ENCODE data around the gene HOXA2.

HOXA2 gene

DNA sequence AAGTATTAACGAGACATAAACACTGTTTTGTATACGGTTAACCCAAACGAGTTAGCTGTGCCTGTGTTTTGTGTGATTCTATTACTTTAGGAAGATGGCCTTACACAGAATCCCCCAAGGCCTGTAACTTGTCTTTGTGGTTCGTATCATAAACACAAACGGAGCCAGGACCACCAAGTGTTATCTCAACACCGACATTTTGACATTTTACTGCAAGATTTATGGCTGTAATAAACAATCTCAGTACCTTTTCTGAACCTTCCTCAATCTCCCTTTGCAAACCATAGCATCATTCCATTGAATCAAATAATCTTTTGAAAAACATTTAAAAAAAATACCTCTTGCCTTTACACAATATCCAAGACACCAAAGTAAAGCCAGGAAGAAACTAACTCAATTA, 30.5 kb upstream of the HOXA2 start:
- DNase-seq (ENCODE audit: low spot score in 2 of 2) (no peak), ATAC-seq (no peak)
- H3K4me3 Mint-ChIP-seq, result no peak overlapping the region
- no peak overlapping the region for H3K27ac Mint-ChIP-seq
- H3K9me3 Mint-ChIP-seq, result no peaks in the 10 kb centered on the region
- peaks cover 25% of the 10 kb centered on the region for H3K4me1 Mint-ChIP-seq
- no peaks in the 10 kb centered on the region for H3K36me3 Mint-ChIP-seq

DNA sequence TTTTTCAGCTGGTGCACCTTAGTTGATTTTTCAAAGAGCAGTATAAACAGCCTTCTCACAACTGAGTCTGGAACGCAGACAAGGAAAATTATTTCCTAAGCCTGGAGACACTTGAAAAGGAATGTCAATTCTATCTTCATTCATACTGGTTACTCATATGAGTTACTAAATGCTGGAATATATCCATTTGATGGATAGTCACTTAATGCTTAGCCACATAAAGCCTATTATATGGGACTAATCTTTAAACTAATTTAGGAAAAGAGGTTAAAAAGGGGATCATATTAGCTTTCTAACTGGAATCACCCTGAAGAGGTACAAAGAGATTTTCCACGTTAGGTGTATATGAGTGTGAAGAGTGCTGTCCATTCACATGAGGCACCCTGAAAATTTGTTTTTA, 29.7 kb upstream of the HOXA2 start:
- no peak for DNase-seq (ENCODE audit: low spot score in 2 of 2)
- peaks cover 25% of the 10 kb centered on the region for H3K4me1 Mint-ChIP-seq
- no peaks in the 10 kb centered on the region for H3K36me3 Mint-ChIP-seq
- H3K4me3 Mint-ChIP-seq, result no peak overlapping the region
- no peak for ATAC-seq
- H3K9me3 Mint-ChIP-seq, result no peaks in the 10 kb centered on the region
- H3K27ac Mint-ChIP-seq, result no peak overlapping the region

DNA sequence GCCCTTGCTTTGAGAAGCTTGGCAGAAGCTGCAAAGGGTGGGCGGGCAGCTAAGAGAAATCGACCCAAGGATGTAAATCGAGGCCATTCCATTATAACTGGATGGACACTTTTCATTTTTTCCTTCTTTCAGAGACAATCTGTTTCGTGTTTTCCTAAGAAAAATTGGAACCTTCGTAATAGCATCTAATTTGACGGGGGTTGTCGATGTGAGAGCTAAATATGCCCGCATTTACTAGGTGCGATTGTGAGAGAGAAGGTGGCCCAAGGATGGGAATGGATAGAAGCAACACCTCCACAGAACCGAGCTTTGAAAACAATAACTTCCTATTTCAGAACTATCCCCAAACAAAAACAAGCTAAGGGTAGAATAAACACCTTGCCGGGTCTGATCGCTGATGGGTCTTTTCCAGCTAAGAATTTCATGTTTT, 28.9 kb upstream of the HOXA2 start:
- H3K9me3 Mint-ChIP-seq, result no peaks in the 10 kb centered on the region
- DNase-seq (ENCODE audit: low spot score in 2 of 2) (no peak), ATAC-seq (no peak)
- H3K27ac Mint-ChIP-seq, result no peak overlapping the region
- peak overlapping the region; percentile 59 for H3K4me3 Mint-ChIP-seq
- no peaks in the 10 kb centered on the region for H3K36me3 Mint-ChIP-seq
- peaks cover 25% of the 10 kb centered on the region for H3K4me1 Mint-ChIP-seq

DNA sequence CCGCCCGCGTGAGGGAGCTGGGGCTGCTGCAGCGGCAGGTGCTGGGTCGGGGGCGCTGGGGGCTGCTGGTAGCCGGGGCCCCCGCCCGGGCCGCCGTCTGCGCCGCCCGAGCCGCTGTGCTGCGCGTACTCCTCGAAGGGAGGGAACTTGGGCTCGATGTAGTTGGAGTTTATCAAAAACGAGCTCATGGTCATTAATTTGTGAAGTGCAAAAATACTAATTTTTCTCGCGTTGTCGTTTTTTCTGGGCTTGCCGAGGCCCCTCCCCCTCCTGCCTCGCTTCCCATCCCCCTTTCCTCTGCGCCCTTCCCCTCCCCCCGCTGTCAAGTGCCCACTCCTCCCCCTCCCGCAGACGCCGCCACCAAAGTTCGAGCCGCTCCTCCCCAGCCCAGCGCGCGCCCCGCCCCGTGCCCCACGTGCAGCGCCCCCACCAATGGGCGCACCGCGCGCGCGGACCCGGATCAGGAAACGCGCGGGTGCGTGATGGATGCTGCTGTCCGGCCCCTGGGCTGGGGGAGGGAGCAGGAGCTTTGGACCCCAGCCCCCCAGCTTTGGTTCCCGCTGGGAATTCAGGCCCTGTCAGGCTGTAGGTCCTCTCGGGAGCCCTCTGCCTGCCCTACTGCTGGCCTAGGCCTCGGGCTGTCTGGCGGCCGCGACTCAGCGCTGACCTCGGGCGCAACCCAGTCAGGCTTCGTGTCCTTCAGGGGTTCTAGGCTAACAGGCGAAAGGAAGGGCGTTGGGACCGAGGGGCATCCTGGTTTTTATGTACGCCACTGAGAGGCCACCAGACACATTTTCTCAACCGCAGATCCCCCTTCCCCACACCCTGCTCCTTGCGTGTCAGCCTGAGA, 28.3 kb upstream of the HOXA2 start, which contains the start of gene HOXA4:
HOXA4 (minus strand) TSS at position 218 of the 850 bp plus-strand sequence; CDS start at position 194, 24 bp downstream.
- Mint-ChIP-seq H3K4me3 (peak within 1 kb of the TSS; percentile 59), H3K4me1 (peaks cover 19% of the 10 kb centered on the region), H3K9me3 (no peaks in the 10 kb centered on the region), H3K36me3 (no peaks in the 10 kb centered on the region), H3K27ac (no peak within 1 kb of the TSS)
- peak; percentile 70 to 73 for DNase-seq (ENCODE audit: low spot score in 2 of 2)
- peak; percentile 92 for ATAC-seq

DNA sequence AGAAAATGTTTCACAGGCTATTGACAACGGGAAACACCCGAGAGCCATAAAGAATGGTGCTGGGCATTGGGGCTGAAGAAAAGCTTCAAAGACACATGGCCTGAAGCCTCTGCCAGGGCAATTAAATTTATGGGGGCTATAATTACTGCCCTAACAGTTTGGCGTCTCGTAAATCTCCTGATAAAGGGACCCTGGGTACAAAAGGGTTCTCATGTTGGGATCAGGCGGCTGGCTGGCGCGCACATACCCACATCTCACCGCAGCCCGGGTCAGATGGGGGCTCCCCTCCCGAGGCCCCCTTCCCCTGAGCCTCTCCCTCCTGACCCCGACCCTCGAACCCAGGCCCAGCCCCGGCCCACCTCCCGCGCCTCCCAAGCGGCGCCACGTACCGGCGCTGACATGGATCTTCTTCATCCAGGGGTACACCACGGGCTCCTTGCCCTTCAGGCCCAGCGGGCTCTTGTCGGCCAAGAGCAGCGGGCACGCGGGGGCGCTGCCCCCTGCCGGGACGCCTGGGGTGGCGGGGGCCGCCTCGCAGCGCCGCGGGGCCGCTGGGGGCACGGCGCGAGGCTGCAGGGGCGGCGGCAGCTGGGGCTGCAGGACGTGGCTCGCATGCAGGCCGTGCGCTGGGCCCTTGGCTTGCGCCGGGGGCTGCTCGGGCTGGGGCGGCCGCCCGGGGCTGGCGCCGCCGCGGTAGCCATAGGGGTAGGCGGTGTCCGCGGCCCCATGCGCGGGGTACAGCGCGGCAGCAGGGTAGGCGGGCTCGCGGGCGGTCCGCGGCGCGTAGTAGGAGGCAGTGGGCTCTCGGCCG, 27.5 kb upstream of the HOXA2 start:
- H3K9me3 Mint-ChIP-seq, result no peaks in the 10 kb centered on the region
- H3K4me1 Mint-ChIP-seq, result peaks cover 12% of the 10 kb centered on the region
- DNase-seq (ENCODE audit: low spot score in 2 of 2) (no peak), ATAC-seq (peak; percentile 53)
- H3K27ac Mint-ChIP-seq, result no peak overlapping the region
- peak overlapping the region; percentile 59 for H3K4me3 Mint-ChIP-seq
- H3K36me3 Mint-ChIP-seq, result no peaks in the 10 kb centered on the region

DNA sequence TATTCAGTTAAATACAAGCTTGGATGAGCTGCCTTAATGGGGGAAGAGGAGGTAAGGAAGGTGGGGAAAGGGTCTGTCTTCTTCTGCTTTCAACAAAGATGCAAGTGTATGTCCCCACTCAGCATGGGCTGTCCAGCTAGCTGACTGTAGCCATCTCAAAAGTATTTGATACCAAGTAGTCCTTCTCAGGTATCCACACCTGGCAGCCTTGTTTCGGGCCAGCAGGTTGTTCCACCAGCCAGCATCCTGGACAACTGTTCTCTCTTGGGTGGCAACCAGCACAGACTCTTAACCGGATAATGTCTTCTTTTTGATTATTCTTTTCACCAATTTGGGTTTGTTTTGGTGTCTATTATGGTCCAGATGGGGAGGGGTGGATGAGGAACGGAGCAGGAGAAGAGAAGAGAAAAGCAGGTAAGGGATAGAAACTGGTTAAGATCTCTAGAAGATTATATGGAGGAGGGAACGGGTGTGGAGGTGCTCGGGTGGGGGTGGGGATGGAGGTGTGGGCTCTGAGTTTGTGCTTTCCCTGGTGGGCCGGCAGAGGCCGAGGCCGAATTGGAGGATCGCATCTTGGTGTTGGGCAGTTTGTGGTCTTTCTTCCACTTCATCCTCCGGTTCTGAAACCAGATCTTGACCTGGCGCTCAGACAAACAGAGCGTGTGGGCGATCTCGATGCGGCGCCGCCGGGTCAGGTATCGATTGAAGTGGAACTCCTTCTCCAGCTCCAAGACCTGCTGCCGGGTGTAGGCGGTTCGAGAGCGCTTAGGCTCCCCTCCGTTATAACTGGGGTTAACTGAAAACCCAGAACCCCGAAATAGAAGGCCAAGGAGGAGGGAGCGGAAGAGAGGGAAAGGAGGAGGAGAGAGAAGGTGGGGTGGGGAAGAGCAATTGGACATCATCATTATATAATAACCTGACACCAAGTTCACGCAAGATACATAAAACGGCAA, 26.6 kb upstream of the HOXA2 start:
- DNase-seq (ENCODE audit: low spot score in 2 of 2), result no peak

DNA sequence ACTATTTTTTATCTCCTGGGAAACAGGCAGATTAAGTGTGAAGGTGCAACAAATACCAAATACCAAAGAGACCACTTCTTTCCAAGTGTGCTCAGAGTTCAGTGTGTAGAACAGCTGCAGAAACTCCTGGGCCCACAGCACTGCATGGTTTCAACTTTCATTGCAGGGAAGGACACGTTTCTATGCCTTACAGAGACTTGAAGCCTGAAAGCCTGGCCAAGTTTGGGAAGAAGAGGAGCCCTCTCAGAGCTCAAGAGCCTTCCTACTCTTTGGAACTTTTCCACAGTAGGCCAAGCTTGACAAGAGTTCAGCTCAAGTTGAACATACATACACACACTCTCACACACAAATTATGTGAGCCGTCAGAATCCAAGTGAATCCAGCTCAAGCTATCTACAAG, 25.6 kb upstream of the HOXA2 start:
- H3K4me1 Mint-ChIP-seq, result no peaks in the 10 kb centered on the region
- DNase-seq (ENCODE audit: low spot score in 2 of 2), result no peak
- H3K4me3 Mint-ChIP-seq, result no peak overlapping the region
- H3K9me3 Mint-ChIP-seq, result no peaks in the 10 kb centered on the region
- no peak for ATAC-seq
- H3K27ac Mint-ChIP-seq, result no peak overlapping the region
- no peaks in the 10 kb centered on the region for H3K36me3 Mint-ChIP-seq

More for the DNA sequence above, 26.6 kb upstream of the HOXA2 start:
- no peaks in the 10 kb centered on the region for H3K36me3 Mint-ChIP-seq
- peak overlapping the region; percentile 11 for H3K4me3 Mint-ChIP-seq
- H3K4me1 Mint-ChIP-seq, result peaks cover 3% of the 10 kb centered on the region
- no peak overlapping the region for H3K27ac Mint-ChIP-seq
- no peaks in the 10 kb centered on the region for H3K9me3 Mint-ChIP-seq
- ATAC-seq, result no peak

DNA sequence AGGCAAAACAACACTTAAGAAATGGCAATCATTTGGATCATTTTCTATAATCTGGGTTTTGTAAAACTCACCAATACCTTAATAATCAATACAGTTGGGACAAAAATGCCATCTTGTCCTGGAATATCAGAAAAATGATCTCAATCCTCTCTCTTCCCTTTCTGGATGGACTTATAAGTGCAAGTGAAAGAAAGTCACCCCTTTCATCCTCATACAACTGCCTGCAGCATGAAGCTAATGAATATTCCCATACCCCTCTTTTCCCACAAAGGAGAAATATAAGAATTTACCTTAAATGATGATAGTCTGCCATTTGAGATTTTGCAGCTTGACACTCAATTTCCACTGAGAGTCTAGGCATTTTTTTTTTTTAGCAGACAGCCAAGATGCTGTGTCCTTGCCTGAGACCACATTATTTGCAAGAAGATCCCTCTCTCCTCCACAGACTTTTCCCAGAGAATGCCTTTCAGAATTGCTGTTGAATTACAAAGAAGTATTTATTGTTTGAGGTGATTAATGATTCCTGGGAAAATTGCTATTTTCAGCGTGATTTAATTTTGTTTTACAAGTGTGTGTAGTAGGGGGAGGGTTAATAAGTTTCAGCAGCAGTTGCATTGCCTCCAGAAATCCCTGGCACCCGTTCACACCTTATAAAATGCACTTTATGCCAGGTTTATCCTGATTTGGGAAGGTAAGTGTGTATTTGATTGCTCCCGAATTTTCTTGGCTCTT, 24.3 kb upstream of the HOXA2 start:
- no peak for DNase-seq (ENCODE audit: low spot score in 2 of 2)
- no peaks in the 10 kb centered on the region for H3K36me3 Mint-ChIP-seq

DNA sequence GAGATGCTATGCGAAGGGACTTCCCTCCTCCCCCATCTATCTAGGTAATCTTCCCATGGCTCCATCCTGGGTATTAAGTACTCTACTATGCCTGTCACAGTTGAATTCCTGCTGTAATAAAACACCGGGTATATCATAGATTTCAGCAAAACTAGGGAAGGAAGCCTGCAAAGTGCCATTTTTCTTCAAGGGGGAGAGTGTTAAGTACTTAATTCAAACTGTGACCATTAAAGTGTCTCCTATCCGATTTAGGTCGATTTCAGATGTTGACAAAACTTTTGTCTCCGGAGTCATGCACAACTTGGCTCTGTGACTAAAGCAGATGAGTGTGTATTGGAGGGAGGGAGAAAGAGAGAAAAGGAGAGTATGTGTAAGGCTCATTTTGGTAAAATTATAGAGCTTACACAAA, 23.5 kb upstream of the HOXA2 start:
- Mint-ChIP-seq H3K4me3 (no peak overlapping the region), H3K4me1 (no peaks in the 10 kb centered on the region), H3K36me3 (no peaks in the 10 kb centered on the region), H3K27ac (no peak overlapping the region), H3K9me3 (no peaks in the 10 kb centered on the region)
- ATAC-seq (no peak), DNase-seq (ENCODE audit: low spot score in 2 of 2) (no peak)

More for the DNA sequence above, 24.3 kb upstream of the HOXA2 start:
- no peak overlapping the region for H3K4me3 Mint-ChIP-seq
- H3K4me1 Mint-ChIP-seq, result no peaks in the 10 kb centered on the region
- H3K9me3 Mint-ChIP-seq, result no peaks in the 10 kb centered on the region
- ATAC-seq, result no peak
- no peak overlapping the region for H3K27ac Mint-ChIP-seq

DNA sequence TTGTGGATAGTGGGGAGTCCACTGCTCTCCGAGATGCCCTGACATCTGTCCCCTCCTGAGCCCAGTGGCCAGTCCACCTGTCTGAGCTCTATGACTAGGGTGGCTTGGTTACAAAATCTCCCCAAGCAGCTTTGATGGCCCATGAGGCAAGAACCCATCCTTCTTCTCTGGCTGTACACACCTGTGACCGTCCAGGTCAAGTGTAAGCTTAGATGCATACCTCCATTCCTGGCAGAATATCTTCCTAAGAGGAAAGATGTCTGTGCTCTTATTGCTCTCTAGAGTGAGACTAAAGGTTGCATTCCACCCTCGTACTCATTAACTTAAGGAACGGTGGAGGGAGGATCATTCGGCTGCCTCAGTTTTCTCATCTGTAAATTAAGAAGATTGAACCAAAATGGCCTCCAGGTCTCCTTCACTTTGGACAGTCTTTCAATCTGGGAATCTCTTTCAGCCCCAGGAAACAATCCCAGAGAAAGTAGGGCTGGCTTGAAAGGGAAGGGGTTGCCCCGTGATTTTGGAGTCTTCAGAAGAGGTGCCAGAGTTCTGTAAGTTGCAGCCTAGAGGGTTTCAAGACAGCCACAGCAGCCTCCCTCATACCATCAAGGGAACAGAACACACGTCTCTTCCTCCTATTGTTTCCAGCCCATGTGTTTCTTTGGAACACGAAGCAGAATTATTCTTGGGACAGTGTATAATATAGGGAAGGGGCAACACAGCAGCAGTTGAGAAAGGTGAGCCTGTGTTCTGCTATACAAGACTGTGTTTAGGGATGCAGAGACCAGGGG, 22.6 kb upstream of the HOXA2 start:
- ATAC-seq (no peak), DNase-seq (ENCODE audit: low spot score in 2 of 2) (no peak)
- Mint-ChIP-seq H3K4me3 (no peak overlapping the region), H3K36me3 (no peaks in the 10 kb centered on the region), H3K27ac (no peak overlapping the region), H3K4me1 (no peaks in the 10 kb centered on the region), H3K9me3 (no peaks in the 10 kb centered on the region)

DNA sequence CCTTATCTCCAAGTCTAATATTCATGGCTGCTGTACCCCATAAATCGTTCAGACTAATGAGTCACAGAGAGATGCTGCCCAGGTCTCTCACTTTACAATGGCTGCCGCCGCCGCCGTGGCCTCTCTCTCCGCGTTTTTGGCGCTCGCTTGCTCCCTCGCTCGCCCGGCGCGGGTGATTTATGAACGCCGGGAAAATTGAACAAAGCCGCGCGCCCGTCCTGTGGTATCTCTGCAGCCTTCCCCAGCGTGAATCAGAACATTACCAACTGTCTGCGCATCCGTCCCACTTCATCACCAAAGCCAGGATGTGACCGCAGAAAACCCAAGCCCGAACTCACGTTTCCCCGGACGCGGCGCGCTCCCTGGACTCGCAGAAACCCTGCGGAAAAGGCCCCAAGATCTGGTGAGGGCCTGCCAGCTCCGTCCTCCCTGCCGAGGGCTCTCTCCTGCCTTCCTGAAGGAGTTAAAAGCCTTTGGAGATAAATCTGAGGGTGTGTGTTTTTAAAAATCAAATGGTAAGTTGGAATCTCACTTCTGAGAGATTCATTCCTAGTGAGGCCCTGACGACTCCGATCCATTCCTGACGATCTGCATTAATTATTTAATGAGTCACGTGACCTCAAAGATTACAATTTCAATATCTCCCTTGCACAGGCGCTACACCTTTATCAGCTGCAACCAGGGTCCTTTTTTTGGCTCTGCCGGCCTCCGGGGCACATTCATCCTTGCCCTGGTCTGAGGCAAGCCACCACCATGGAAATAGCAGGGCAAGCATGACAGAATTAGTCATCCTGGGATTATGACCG, 21.8 kb upstream of the HOXA2 start:
- no peaks in the 10 kb centered on the region for H3K9me3 Mint-ChIP-seq
- H3K27ac Mint-ChIP-seq, result no peak overlapping the region
- ATAC-seq, result no peak
- no peak for DNase-seq (ENCODE audit: low spot score in 2 of 2)
- H3K4me3 Mint-ChIP-seq, result no peak overlapping the region
- H3K36me3 Mint-ChIP-seq, result no peaks in the 10 kb centered on the region
- no peaks in the 10 kb centered on the region for H3K4me1 Mint-ChIP-seq

DNA sequence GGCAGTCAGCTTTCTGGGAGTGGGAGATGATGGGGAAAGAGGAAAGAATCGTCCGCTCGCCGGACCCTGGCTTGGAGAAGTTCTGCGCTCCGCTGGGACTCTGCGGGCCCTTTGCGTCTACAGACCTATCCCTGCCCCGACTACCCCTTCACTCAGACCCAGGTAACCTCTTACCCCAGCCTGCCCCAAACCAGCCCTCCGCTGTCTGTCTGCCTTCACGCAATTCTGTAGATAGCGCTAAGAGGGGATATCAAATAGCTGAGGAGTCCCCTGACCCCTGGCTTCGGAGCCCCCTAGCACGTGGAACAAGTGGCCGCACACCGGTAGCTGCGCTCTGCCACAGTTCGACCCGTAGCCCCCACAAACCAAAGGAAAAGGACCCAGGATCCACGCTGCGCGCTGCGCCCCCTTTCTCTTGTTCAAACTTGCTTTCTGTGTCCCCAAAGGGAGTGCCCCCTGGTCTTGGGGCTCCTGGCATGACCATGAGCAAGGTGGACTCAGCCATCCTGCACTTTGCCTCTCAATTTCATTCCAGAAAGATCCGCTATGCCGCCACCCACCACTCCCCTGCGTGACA, 21.1 kb upstream of the HOXA2 start:
- DNase-seq (ENCODE audit: low spot score in 2 of 2), result no peak
- Mint-ChIP-seq H3K36me3 (no peaks in the 10 kb centered on the region), H3K4me3 (no peak overlapping the region), H3K9me3 (no peaks in the 10 kb centered on the region), H3K27ac (no peak overlapping the region), H3K4me1 (no peaks in the 10 kb centered on the region)
- ATAC-seq, result no peak

DNA sequence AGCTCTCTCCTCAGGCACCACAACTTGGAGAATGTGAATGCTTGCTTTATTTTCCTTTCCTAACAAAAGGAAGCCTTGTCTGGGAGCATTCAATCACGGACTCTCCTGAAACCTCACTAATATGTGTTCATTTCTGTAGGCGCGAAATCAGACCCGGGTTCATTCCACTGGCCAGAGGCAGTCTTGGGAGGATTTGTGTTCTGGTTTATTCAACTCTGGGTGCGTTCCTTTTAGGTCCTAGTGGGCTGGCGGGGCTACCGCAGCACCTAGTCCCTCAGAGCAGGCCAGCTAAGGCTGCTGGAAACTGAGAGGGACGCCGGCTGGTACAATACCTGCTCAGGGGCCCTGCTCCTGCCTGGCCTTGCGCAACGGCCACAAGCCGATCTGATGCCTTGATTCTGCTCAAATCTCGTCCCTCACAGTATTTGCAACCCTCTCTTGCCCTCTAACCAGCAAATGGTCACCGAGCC, 20.6 kb upstream of the HOXA2 start:
- no peaks in the 10 kb centered on the region for H3K36me3 Mint-ChIP-seq
- ATAC-seq, result no peak
- H3K4me1 Mint-ChIP-seq, result no peaks in the 10 kb centered on the region
- no peak for DNase-seq (ENCODE audit: low spot score in 2 of 2)
- H3K27ac Mint-ChIP-seq, result no peak overlapping the region
- no peaks in the 10 kb centered on the region for H3K9me3 Mint-ChIP-seq
- no peak overlapping the region for H3K4me3 Mint-ChIP-seq
